Measurements from ENCODE around the gene SMARCD3. TPM values are rescaled to one million over a fixed set of nuclear protein-coding genes. Genes with fewer than 3 reads are reported as not detected.

Gene SMARCD3
- polyA plus RNA-seq, 1 donor, result 29.1 TPM

DNA sequence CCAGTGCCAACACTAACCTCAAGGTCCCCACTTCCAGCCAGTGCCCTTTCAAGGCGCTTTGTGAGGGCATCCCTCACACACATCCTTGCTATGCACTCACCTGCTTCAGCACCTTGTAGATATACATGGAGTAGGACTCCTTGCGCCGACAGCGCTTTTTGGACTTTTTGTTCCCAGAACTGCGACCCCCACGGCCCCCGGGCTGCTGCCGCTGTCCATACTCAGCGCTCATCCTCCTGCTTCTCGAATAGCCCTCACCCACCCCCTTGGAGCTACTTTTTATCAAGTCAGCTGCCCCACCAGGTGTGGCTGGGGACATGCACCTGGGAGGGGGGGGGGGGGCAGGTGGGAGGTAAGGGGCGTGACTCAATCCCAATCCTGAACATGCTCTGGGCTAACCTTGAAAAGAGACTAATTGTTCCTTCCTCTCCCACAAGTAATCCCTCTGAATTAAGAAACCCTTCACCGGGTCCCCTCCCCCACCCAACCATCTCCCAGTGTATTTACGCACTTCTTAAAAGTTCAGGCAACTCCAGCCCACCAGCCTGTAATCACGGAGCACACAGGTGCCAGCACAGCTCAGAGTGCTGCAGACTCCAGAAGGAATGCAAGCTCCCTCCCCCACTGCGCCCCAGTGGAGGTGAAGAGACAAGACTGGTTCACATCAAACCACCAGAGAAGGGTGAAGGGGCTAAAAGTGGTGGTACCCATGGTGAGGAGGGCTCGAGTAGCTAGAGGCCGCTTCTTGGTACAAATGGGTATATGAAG is 38.2 kb downstream of the SMARCD3 start, which contains the start of gene H2BK1:
H2BK1 (minus strand) TSS at position 402 of the 768 bp plus-strand sequence; CDS start at position 232, 170 bp downstream.
- no peak within 1 kb of the TSS for H3K27ac ChIP-seq (ENCODE audit: low read length)
- WGBS (ENCODE audit: insufficient coverage, low lambda C conversion rate), result 83% methylated on average over 1 of the region's 17 CpGs
- DNase-seq, result no peak
- H3K36me3 ChIP-seq (ENCODE audit: control insufficient read depth, insufficient read depth, low read length), result peaks cover 26% of the 10 kb centered on the region
- no peaks in the 10 kb centered on the region for H3K4me1 ChIP-seq (ENCODE audit: control insufficient read depth, insufficient read depth, low read length)
- peaks cover 7% of the 10 kb centered on the region for H3K27me3 ChIP-seq (ENCODE audit: control insufficient read depth, insufficient read depth, low read length)
- no peaks in the 10 kb centered on the region for H3K9me3 ChIP-seq (ENCODE audit: control insufficient read depth, low read depth, low read length)
- no peak within 1 kb of the TSS for H3K4me3 ChIP-seq (ENCODE audit: low read length)

DNA sequence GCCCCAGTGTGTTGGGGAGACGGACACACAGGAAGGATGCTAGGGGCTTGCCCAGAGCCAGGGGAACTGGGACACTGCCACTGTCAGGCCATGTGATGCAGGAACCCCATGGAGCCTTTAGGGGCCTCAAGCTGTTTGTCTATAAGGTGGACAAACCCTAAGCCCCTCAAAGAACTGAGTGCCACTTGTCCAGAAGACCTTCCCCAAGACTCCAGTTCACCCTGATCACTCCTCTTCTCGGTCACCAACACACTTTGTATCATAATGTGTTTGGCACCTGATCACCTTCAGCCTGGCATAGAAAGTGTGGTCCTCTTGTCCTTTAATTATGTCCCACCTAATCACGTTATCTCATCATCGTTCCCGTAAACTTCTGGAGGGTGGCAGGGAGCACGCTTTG is 38.9 kb downstream of the SMARCD3 start:
- no CpG with 5 or more reads among the region's 6 CpGs for WGBS (ENCODE audit: insufficient coverage, low lambda C conversion rate)
- H3K4me3 ChIP-seq (ENCODE audit: low read length), result no peak overlapping the region
- H3K9me3 ChIP-seq (ENCODE audit: control insufficient read depth, low read depth, low read length), result no peaks in the 10 kb centered on the region
- peaks cover 19% of the 10 kb centered on the region for H3K36me3 ChIP-seq (ENCODE audit: control insufficient read depth, insufficient read depth, low read length)
- no peak for DNase-seq
- peaks cover 14% of the 10 kb centered on the region for H3K27me3 ChIP-seq (ENCODE audit: control insufficient read depth, insufficient read depth, low read length)
- no peak overlapping the region for H3K27ac ChIP-seq (ENCODE audit: low read length)
- no peaks in the 10 kb centered on the region for H3K4me1 ChIP-seq (ENCODE audit: control insufficient read depth, insufficient read depth, low read length)

DNA sequence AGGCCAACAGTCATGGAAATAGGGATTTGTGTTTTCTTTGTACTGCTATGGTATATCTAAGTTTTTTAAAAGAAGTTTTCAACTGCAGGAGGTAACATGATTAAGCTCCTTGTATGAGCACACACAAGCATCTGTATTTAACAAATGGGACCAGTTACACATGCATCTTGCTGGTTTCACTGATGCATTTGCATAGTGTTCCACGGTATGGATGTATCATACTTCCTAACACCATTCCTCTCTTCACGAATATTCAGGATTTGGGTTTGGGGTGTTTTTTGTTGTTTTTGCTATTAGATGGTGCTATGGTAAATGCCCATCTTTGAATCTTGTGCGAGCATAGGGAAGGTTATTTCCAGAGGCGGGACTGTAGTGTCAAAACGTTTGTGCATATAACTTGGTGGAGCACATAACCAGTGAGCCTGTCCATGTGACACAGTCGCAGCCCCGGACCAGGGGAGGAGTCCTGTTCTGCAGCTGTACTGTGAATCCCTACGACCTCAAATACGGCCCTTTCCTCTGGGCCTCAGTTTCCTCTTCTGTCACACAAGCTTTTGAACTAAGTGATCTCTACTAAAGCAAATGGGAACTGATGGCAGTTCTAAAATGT is 40.1 kb downstream of the SMARCD3 start:
- H3K27me3 ChIP-seq (ENCODE audit: control insufficient read depth, insufficient read depth, low read length), result peaks cover 24% of the 10 kb centered on the region
- no peaks in the 10 kb centered on the region for H3K9me3 ChIP-seq (ENCODE audit: control insufficient read depth, low read depth, low read length)
- no peak for DNase-seq
- H3K36me3 ChIP-seq (ENCODE audit: control insufficient read depth, insufficient read depth, low read length), result peaks cover 10% of the 10 kb centered on the region
- H3K4me3 ChIP-seq (ENCODE audit: low read length), result no peak overlapping the region
- no peak overlapping the region for H3K27ac ChIP-seq (ENCODE audit: low read length)
- no CpG with 5 or more reads among the region's 9 CpGs for WGBS (ENCODE audit: insufficient coverage, low lambda C conversion rate)
- H3K4me1 ChIP-seq (ENCODE audit: control insufficient read depth, insufficient read depth, low read length), result no peaks in the 10 kb centered on the region

DNA sequence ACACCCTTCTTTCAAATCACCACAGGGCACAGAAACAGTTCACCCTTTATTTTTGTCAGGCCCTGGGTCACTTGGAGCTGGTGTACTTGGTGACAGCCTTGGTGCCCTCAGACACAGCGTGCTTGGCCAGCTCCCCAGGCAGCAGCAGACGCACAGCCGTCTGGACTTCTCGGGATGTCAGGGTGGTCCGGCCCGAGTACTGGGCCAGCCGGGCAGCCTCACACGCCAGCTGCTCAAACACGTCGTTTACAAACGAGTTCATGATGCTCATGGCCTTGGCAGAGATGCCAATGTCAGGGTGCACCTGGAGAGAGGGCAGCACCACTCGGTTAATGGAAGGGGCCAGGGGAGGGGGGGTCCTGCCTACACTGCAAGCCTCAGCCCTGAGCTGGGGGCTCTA is 40.7 kb downstream of the SMARCD3 start:
- Histone ChIP-seq H3K9me3 (ENCODE audit: control insufficient read depth, low read depth, low read length) (no peaks in the 10 kb centered on the region), H3K4me3 (ENCODE audit: low read length) (no peak overlapping the region), H3K27me3 (ENCODE audit: control insufficient read depth, insufficient read depth, low read length) (peaks cover 28% of the 10 kb centered on the region), H3K4me1 (ENCODE audit: control insufficient read depth, insufficient read depth, low read length) (no peaks in the 10 kb centered on the region), H3K36me3 (ENCODE audit: control insufficient read depth, insufficient read depth, low read length) (peaks cover 5% of the 10 kb centered on the region), H3K27ac (ENCODE audit: low read length) (no peak overlapping the region)
- DNase-seq, result no peak
- no CpG with 5 or more reads among the region's 12 CpGs for WGBS (ENCODE audit: insufficient coverage, low lambda C conversion rate)

DNA sequence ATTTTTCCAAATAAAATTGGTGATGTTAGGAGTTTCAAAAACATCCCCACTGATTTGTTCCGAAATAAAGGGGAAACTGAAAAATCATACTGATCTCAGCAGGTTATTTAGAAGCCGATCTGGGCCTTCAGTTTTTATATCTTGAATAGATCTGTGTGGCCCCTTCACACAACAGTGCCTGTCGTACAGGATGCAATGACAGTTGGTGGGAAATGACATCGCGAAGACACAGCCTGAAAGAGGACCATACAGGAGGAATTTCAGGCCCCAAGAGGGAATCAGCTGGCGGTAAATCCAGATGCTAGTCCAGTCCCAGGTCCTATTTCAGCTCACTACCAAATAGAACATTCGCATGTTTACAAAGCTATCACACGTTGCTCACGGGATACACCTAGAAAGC is 41.2 kb downstream of the SMARCD3 start:
- Histone ChIP-seq H3K4me1 (ENCODE audit: control insufficient read depth, insufficient read depth, low read length) (no peaks in the 10 kb centered on the region), H3K4me3 (ENCODE audit: low read length) (no peak overlapping the region), H3K27ac (ENCODE audit: low read length) (no peak overlapping the region), H3K36me3 (ENCODE audit: control insufficient read depth, insufficient read depth, low read length) (peaks cover under 1% of the 10 kb centered on the region), H3K27me3 (ENCODE audit: control insufficient read depth, insufficient read depth, low read length) (peaks cover 30% of the 10 kb centered on the region), H3K9me3 (ENCODE audit: control insufficient read depth, low read depth, low read length) (no peaks in the 10 kb centered on the region)
- no peak for DNase-seq
- WGBS (ENCODE audit: insufficient coverage, low lambda C conversion rate), result 100% methylated on average over 1 of the region's 9 CpGs

DNA sequence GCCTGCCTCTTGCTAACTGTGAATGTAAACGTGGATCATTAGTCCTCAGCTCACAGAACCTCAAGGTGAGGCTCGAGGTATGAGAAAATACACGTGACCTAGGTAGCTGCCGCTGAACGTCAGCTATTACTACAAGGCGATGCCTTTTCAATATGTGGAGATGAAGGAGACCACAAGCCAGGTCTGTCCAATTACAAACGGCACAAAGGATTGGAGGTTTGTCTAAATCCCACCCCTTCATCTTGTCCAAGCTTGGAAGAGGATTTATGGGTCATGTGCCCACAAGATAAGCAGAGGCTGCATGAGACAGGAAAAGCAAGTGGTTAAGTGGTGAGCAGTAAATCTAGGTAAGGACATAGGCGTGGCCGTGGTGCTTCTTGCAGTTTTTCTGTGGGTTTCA is 41.6 kb downstream of the SMARCD3 start:
- H3K27ac ChIP-seq (ENCODE audit: low read length), result no peak overlapping the region
- DNase-seq, result peak in 1 of 2 donors; percentile 9
- H3K4me3 ChIP-seq (ENCODE audit: low read length), result no peak overlapping the region
- H3K9me3 ChIP-seq (ENCODE audit: control insufficient read depth, low read depth, low read length), result no peaks in the 10 kb centered on the region
- peaks cover 30% of the 10 kb centered on the region for H3K27me3 ChIP-seq (ENCODE audit: control insufficient read depth, insufficient read depth, low read length)
- H3K36me3 ChIP-seq (ENCODE audit: control insufficient read depth, insufficient read depth, low read length), result no peaks in the 10 kb centered on the region
- no peaks in the 10 kb centered on the region for H3K4me1 ChIP-seq (ENCODE audit: control insufficient read depth, insufficient read depth, low read length)
- WGBS (ENCODE audit: insufficient coverage, low lambda C conversion rate), result no CpG with 5 or more reads among the region's 9 CpGs

DNA sequence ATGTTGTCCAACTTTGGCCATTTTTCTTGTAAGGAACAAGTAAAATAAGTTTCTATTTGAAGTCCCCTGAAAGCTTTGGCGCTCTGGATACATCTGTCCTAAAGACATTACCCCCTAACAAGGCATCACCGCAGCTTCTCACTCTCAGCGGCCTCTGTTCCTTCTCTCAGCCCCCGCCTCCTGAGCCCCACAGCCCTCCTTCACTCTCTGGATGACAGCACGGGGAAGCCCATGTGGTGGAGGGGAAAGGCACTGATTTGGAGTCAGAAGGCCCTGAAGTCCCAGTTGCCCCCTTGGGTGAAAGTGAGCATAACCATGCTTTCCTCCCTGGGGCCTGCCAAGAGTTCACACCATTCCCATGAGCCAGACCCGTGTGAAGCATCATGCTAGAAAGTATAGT is 42.8 kb downstream of the SMARCD3 start:
- DNase-seq, result no peak
- H3K27me3 ChIP-seq (ENCODE audit: control insufficient read depth, insufficient read depth, low read length), result peaks cover 32% of the 10 kb centered on the region
- no peaks in the 10 kb centered on the region for H3K9me3 ChIP-seq (ENCODE audit: control insufficient read depth, low read depth, low read length)
- H3K4me3 ChIP-seq (ENCODE audit: low read length), result no peak overlapping the region
- WGBS (ENCODE audit: insufficient coverage, low lambda C conversion rate), result no CpG with 5 or more reads among the region's 6 CpGs
- H3K4me1 ChIP-seq (ENCODE audit: control insufficient read depth, insufficient read depth, low read length), result no peaks in the 10 kb centered on the region
- no peak overlapping the region for H3K27ac ChIP-seq (ENCODE audit: low read length)
- no peaks in the 10 kb centered on the region for H3K36me3 ChIP-seq (ENCODE audit: control insufficient read depth, insufficient read depth, low read length)

DNA sequence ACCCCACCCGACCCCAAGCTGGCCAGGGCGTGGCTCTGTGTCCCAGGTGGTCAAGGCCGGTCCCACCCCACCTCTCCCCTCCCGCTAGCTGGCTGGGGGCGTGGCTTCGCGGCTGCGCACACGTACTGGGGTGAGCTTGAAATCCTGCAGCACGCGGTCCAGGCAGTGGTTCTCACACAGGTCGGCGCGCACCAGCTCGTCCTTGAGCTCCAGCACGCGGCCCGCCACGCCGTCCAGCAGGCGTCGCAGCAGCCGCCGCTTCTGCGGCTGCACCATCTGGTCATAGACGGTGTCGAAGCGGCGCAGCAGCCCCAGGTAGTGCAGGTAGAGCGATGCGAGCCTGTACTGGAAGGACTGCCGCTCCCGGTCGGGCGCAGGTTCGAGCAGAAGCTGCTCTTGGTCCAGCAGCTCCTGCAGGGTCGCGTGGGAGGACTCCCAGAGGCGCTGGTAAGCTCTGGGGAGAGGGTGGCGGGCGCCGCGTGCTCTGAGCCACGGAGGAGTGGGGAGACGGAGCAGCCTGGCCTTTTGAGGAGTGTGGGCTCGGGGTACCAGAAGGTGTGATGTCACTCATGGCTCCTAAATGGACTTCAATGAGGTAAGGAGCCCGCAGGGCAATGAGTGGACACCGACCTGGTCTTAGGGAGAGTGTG is 44.0 kb downstream of the SMARCD3 start:
- H3K4me3 ChIP-seq (ENCODE audit: low read length), result no peak overlapping the region
- H3K27ac ChIP-seq (ENCODE audit: low read length), result no peak overlapping the region
- WGBS (ENCODE audit: insufficient coverage, low lambda C conversion rate), result no CpG with 5 or more reads among the region's 48 CpGs
- no peak for DNase-seq
- no peaks in the 10 kb centered on the region for H3K36me3 ChIP-seq (ENCODE audit: control insufficient read depth, insufficient read depth, low read length)
- H3K4me1 ChIP-seq (ENCODE audit: control insufficient read depth, insufficient read depth, low read length), result no peaks in the 10 kb centered on the region
- no peaks in the 10 kb centered on the region for H3K9me3 ChIP-seq (ENCODE audit: control insufficient read depth, low read depth, low read length)
- H3K27me3 ChIP-seq (ENCODE audit: control insufficient read depth, insufficient read depth, low read length), result peaks cover 34% of the 10 kb centered on the region

DNA sequence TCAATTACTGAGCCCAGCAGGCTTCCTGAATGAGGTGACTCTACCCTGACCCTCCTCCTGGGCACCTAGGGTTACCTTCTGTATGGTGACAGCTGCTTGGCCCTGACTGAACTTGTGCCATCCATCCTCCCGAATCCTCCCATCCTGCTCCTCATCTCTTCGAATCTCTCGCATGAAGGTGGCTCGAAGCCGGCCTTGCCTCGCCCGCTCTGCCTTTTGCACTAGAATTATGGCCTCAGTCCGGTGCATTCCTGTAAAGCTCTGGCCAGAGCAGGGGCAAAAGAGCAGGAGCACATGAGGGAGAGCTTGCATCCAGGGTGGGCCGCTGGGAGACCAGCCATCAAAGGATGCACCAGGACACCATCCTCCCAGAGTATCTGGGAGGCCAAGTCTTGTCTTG is 45.7 kb downstream of the SMARCD3 start:
- no peaks in the 10 kb centered on the region for H3K36me3 ChIP-seq (ENCODE audit: control insufficient read depth, insufficient read depth, low read length)
- no peak overlapping the region for H3K4me3 ChIP-seq (ENCODE audit: low read length)
- H3K9me3 ChIP-seq (ENCODE audit: control insufficient read depth, low read depth, low read length), result no peaks in the 10 kb centered on the region
- DNase-seq, result no peak
- no peaks in the 10 kb centered on the region for H3K4me1 ChIP-seq (ENCODE audit: control insufficient read depth, insufficient read depth, low read length)
- no peak overlapping the region for H3K27ac ChIP-seq (ENCODE audit: low read length)
- WGBS (ENCODE audit: insufficient coverage, low lambda C conversion rate), result no CpG with 5 or more reads among the region's 9 CpGs
- peaks cover 36% of the 10 kb centered on the region for H3K27me3 ChIP-seq (ENCODE audit: control insufficient read depth, insufficient read depth, low read length)

DNA sequence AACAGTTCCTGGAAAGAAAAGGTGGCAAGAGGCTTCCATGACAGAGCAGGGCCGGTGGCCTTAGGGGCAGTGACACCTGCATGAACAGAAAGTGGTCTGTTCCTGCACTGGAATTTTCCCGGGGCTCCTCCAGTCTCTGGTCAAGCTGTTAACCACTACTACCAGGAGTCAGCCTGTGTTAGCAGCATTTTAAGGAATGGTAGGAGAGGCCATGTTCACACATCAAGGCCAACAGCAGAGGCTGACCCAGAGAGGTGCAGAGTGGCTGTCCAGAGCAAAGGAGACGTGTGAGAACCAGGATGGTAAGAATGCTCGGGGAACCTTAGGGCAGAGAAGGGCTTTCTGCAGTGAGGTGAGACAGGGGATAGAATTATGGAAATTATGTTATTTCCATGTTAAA is 46.7 kb downstream of the SMARCD3 start:
- no peak for DNase-seq

More for the DNA sequence above, 46.7 kb downstream of the SMARCD3 start:
- H3K27me3 ChIP-seq (ENCODE audit: control insufficient read depth, insufficient read depth, low read length), result peaks cover 39% of the 10 kb centered on the region
- no peak overlapping the region for H3K4me3 ChIP-seq (ENCODE audit: low read length)
- no CpG with 5 or more reads among the region's 4 CpGs for WGBS (ENCODE audit: insufficient coverage, low lambda C conversion rate)
- H3K36me3 ChIP-seq (ENCODE audit: control insufficient read depth, insufficient read depth, low read length), result no peaks in the 10 kb centered on the region
- no peaks in the 10 kb centered on the region for H3K9me3 ChIP-seq (ENCODE audit: control insufficient read depth, low read depth, low read length)
- H3K4me1 ChIP-seq (ENCODE audit: control insufficient read depth, insufficient read depth, low read length), result no peaks in the 10 kb centered on the region
- no peak overlapping the region for H3K27ac ChIP-seq (ENCODE audit: low read length)
